ENCODE measurements around the gene CAPN14. TPM values are rescaled to one million over a fixed set of nuclear protein-coding genes. Genes with fewer than 3 reads are reported as not detected.

Gene CAPN14
- total RNA-seq (2021; ENCODE audit: unreplicated experiment) (not detected), Bru-seq, nascent RNA (not detected), BruChase-seq, experiment 1, labeled RNA remaining after a 6-hour chase (not detected), BruChase-seq, experiment 2, labeled RNA remaining after a 2-hour chase (not detected)
- polyA plus RNA-seq (2012), result not detected in 2 replicates
- long read RNA-seq, result 0 reads

- intact Hi-C loops (cut with micrococcal nuclease), result no loop called here
Observed at GRCh38 chr2:31217465-31218200, at the start of gene CAPN14. Gene CAPN14, minus strand, starts transcription at chr2:31217515. Its CDS starts 12,068 bp downstream, at chr2:31205447.

More at GRCh38 chr2:31217465-31218200, at the start of gene CAPN14:
- Histone ChIP-seq H3K79me2 (ENCODE audit: insufficient read depth, low read length) (no peaks in the 10 kb centered on the region), H2AFZ (ENCODE audit: low read depth, low read length, poor library complexity, severe bottlenecking) (no peak within 1 kb of the TSS), H3K4me3 (replicated peaks in 1 of 2; ENCODE audit: low read depth in 1 of 2, low read length in 2 of 2) (no peak within 1 kb of the TSS), H4K20me1 (ENCODE audit: insufficient read depth) (no peaks in the 10 kb centered on the region), H3K27me3 (ENCODE audit: insufficient read depth, low read length) (peaks cover 53% of the 10 kb centered on the region), H3K36me3 (ENCODE audit: control insufficient read depth in 1 of 2, insufficient read depth in 2 of 2, low read length in 2 of 2) (no peaks in the 10 kb centered on the region), H3K9ac (ENCODE audit: low read length) (no peak within 1 kb of the TSS), H3K27ac (ENCODE audit: low read depth, low read length) (no peak within 1 kb of the TSS), H3K4me1 (ENCODE audit: control insufficient read depth in 1 of 2, insufficient read depth in 2 of 2, low read length in 2 of 2) (no peaks in the 10 kb centered on the region), H3K4me2 (ENCODE audit: low read length) (no peak within 1 kb of the TSS), H3K9me3 (ENCODE audit: control insufficient read depth in 1 of 2, insufficient read depth in 1 of 2, low read depth in 1 of 2, low read length in 2 of 2) (no peaks in the 10 kb centered on the region), H3K9me2 (ENCODE audit: insufficient read depth) (no peaks in the 10 kb centered on the region)
- TF ChIP-seq EZH2phosphoT487 (IDR thresholded peaks at IDR 0.05; ENCODE audit: borderline replicate concordance), result no peak
- no peak for TF ChIP-seq POLR2AphosphoS5 (IDR thresholded peaks at IDR 0.05; ENCODE audit: low read depth, low read length)
- no peak for TF ChIP-seq REST (IDR thresholded peaks at IDR 0.05; ENCODE audit: low read depth)
- TF ChIP-seq ZFX (IDR thresholded peaks at IDR 0.05), result no peak
- TF ChIP-seq SP1 (IDR thresholded peaks at IDR 0.05; ENCODE audit: low read depth), result no peak
- no peak for TF ChIP-seq RAD21 (IDR thresholded peaks at IDR 0.05; ENCODE audit: low read depth)
- ChIA-PET POLR2A (no interaction called here), CTCF (no interaction called here), RAD21 (ENCODE audit: low non-redundant PET in 1 of 2, low total read pairs in 2 of 2, uncharacterized antibody in 2 of 2, unreplicated experiment in 2 of 2) (no interaction called here)
- no peak for ATAC-seq
- DNase-seq (ENCODE audit: low read depth, low spot score), result no peak
- BruUV-seq (replicated peaks), result no TSS peak
